H1 (cell line): ENCODE data around the gene ADCY6. TPM values are rescaled to one million over a fixed set of nuclear protein-coding genes. Genes with fewer than 3 reads are reported as not detected.

Experiments used
- CTCF ChIA-PET: fragments of 300-600 bp; sonication (Branson Sonifier 250); formaldehyde crosslinking; loops from one replicate; lab custom pipeline; 2021; ENCODE audit not compliant: partially characterized antibody; lab: Charles Lee
- POLR2A ChIA-PET: fragments of 300-600 bp; sonication (Branson Sonifier 250); formaldehyde crosslinking; loops from one replicate; lab custom pipeline; 2021; ENCODE audit warnings: inconsistent platforms; ENCODE audit not compliant: partially characterized antibody; lab: Charles Lee
- DNase-seq, 2 experiments: peaks; one replicate each; pipeline versions ENCODE4 v3.0.0 to v3.0.0-alpha.2; 2010 to 2022; ENCODE audit warnings: low spot score in 2 of 2, low read depth in 1 of 2, mixed read lengths in 1 of 2
- FAIRE-seq: peaks from 2 replicates; lab custom pipeline; 2011; peaks lifted over from hg19 to GRCh38; lab: Jason Lieb, UNC
- H2AFZ ChIP-seq: 2 replicates; pipeline ENCODE4 v1.8.1; 2012; ENCODE audit warnings: low read length, inconsistent platforms
- H2AK5ac ChIP-seq: 2 replicates; pipeline ENCODE4 v1.6.1; 2013; ENCODE audit warnings: low read depth, low read length
- H2BK120ac ChIP-seq: replicated peaks from 2 replicates; pipeline ENCODE3; 2013; ENCODE audit warnings: low read depth, low read length, inconsistent platforms
- H2BK12ac ChIP-seq: 2 replicates; pipeline ENCODE4 v1.6.1; 2013; ENCODE audit warnings: low read depth, low read length
- H2BK15ac ChIP-seq: 2 replicates; pipeline ENCODE4 v1.6.1; 2013; ENCODE audit warnings: low read length
- H2BK20ac ChIP-seq: 2 replicates; pipeline ENCODE4 v1.6.1; 2013; ENCODE audit warnings: low read length
- H2BK5ac ChIP-seq: 2 replicates; pipeline ENCODE4 v1.6.1; 2013; ENCODE audit warnings: low read depth, low read length
- H3K14ac ChIP-seq: 2 replicates; pipeline ENCODE4 v1.6.1; 2013; ENCODE audit warnings: inconsistent platforms; ENCODE audit not compliant: insufficient read length
- H3K18ac ChIP-seq: 2 replicates; pipeline ENCODE4 v1.6.1; 2013; ENCODE audit warnings: low read length; ENCODE audit errors: extremely low read depth
- H3K23ac ChIP-seq: 2 replicates; pipeline ENCODE4 v1.6.1; 2013; ENCODE audit warnings: inconsistent platforms; ENCODE audit not compliant: insufficient read length
- H3K23me2 ChIP-seq: 2 replicates; pipeline ENCODE4 v1.6.1; 2013; ENCODE audit warnings: low read depth, low read length
- H3K27ac ChIP-seq: 2 replicates; pipeline ENCODE4 v1.6.1; 2011; ENCODE audit warnings: low read depth, low read length, inconsistent platforms
- H3K27me3 ChIP-seq, 4 experiments: replicated peaks in 1 of 4; 1 replicate in 1 of 4; 2 replicates in 3 of 4; pipeline versions ENCODE4 v1.6.1 to v1.8.1; 2011 to 2013; ENCODE audit warnings: low read length in 3 of 4, mild to moderate bottlenecking in 3 of 4, inconsistent platforms in 2 of 4, mixed read lengths in 2 of 4, moderate library complexity in 1 of 4; ENCODE audit not compliant: control insufficient read depth in 3 of 4, insufficient read depth in 3 of 4; ENCODE audit errors: extremely low read depth in 1 of 4
- H3K36me3 ChIP-seq, 4 experiments: 2 replicates each; pipeline versions ENCODE4 v1.6.1 to v1.8.1; 2011 to 2013; ENCODE audit warnings: mild to moderate bottlenecking in 4 of 4, low read length in 3 of 4, moderate library complexity in 2 of 4, control low read depth in 1 of 4, inconsistent platforms in 1 of 4; ENCODE audit not compliant: insufficient read depth in 4 of 4, control insufficient read depth in 2 of 4
- H3K4ac ChIP-seq: replicated peaks from 2 replicates; pipeline ENCODE3; 2013; ENCODE audit warnings: low read length, low read depth, mixed read lengths, inconsistent platforms; ENCODE audit not compliant: insufficient read length
- H3K4me1 ChIP-seq, 4 experiments: replicated peaks in 1 of 4; 1 replicate in 1 of 4; 2 replicates in 3 of 4; pipeline versions ENCODE4 v1.6.1 to v1.8.1; 2011 to 2013; ENCODE audit warnings: low read length in 3 of 4, inconsistent platforms in 2 of 4, mixed read lengths in 1 of 4; ENCODE audit not compliant: insufficient read depth in 4 of 4, control insufficient read depth in 3 of 4
- H3K4me2 ChIP-seq, 2 experiments: 2 replicates each; pipeline versions ENCODE4 v1.6.1 to v1.8.1; 2011 to 2013; ENCODE audit warnings: low read depth in 2 of 2, low read length in 2 of 2, control low read depth in 1 of 2, inconsistent platforms in 1 of 2, mild to moderate bottlenecking in 1 of 2; ENCODE audit not compliant: insufficient read depth in 1 of 2
- H3K4me3 ChIP-seq, 4 experiments: fragments of 200-600, 300-600 bp in 1 of 4; sonication (generic), shearing (Covaris generic), sonication (Bioruptor Twin) in 1 of 4; 2 replicates each; pipeline versions ENCODE4 v1.5.1 to v1.8.1; 2011 to 2016; ENCODE audit warnings: low read length in 4 of 4, low read depth in 3 of 4, control low read depth in 2 of 4, inconsistent platforms in 2 of 4, mild to moderate bottlenecking in 2 of 4, mixed read lengths in 1 of 4, moderate library complexity in 1 of 4; ENCODE audit not compliant: insufficient read depth in 2 of 4; ENCODE audit errors: extremely low read depth in 1 of 4
- H3K56ac ChIP-seq: replicated peaks from 2 replicates; pipeline ENCODE3; 2013; ENCODE audit warnings: low read depth, mild to moderate bottlenecking, mixed read lengths, low read length, inconsistent platforms; ENCODE audit not compliant: insufficient read length
- H3K79me1 ChIP-seq: 2 replicates; pipeline ENCODE4 v1.6.1; 2013; ENCODE audit warnings: low read depth, low read length, control low read depth
- H3K79me2 ChIP-seq, 2 experiments: 2 replicates each; pipeline versions ENCODE4 v1.6.1 to v1.8.1; 2012 to 2013; ENCODE audit warnings: low read length in 2 of 2, mild to moderate bottlenecking in 2 of 2, inconsistent platforms in 1 of 2; ENCODE audit not compliant: insufficient read depth in 2 of 2, control insufficient read depth in 1 of 2
- H3K9ac ChIP-seq, 4 experiments: replicated peaks in 1 of 4; 1 replicate in 1 of 4; 2 replicates in 3 of 4; pipeline versions ENCODE4 v1.6.1 to v1.8.1; 2011 to 2013; ENCODE audit warnings: low read depth in 3 of 4, low read length in 3 of 4, control low read depth in 2 of 4, mild to moderate bottlenecking in 2 of 4, moderate library complexity in 2 of 4, inconsistent platforms in 1 of 4; ENCODE audit errors: extremely low read depth in 1 of 4
- H3K9me3 ChIP-seq, 2 experiments: 2 replicates each; pipeline versions ENCODE4 v1.6.1 to v1.8.1; 2012 to 2013; ENCODE audit warnings: mild to moderate bottlenecking in 2 of 2, moderate library complexity in 2 of 2, control low read depth in 1 of 2, inconsistent platforms in 1 of 2, low read depth in 1 of 2, low read length in 1 of 2, mixed read lengths in 1 of 2; ENCODE audit not compliant: insufficient read depth in 2 of 2
- H4K20me1 ChIP-seq, 2 experiments: replicated peaks in 1 of 2; 2 replicates each; pipeline versions ENCODE3 to v1.8.1; 2011 to 2013; ENCODE audit warnings: inconsistent platforms in 2 of 2, low read length in 2 of 2, mild to moderate bottlenecking in 1 of 2; ENCODE audit not compliant: insufficient read depth in 2 of 2, control insufficient read depth in 1 of 2
- H4K5ac ChIP-seq: 2 replicates; pipeline ENCODE4 v1.6.1; 2013; ENCODE audit warnings: low read length, low read depth, mixed read lengths, inconsistent platforms; ENCODE audit not compliant: insufficient read length
- H4K8ac ChIP-seq: 2 replicates; pipeline ENCODE4 v1.8.0; 2013; ENCODE audit warnings: mild to moderate bottlenecking, moderate library complexity, low read length, inconsistent platforms; ENCODE audit not compliant: insufficient read depth; ENCODE audit errors: extremely low read depth
- H4K91ac ChIP-seq: replicated peaks from 2 replicates; pipeline ENCODE3; 2013; ENCODE audit warnings: low read length, mixed read lengths, inconsistent platforms; ENCODE audit not compliant: insufficient read length
- BRCA1 ChIP-seq: IDR thresholded peaks from 2 replicates; pipeline ENCODE4 v1.6.1; 2012; ENCODE audit warnings: low read depth, low read length, improper control_type of control experiment
- CREB1 ChIP-seq: IDR thresholded peaks from 2 replicates; pipeline ENCODE4 v1.6.1; 2012; ENCODE audit warnings: inconsistent platforms
- GABPA ChIP-seq: IDR thresholded peaks from 2 replicates; pipeline ENCODE4 v1.6.1; 2011; ENCODE audit warnings: mild to moderate bottlenecking, low read length, moderate library complexity, borderline replicate concordance; ENCODE audit not compliant: insufficient read depth
- JUN ChIP-seq: IDR thresholded peaks from 2 replicates; pipeline ENCODE4 v1.6.1; 2011; ENCODE audit warnings: low read depth, mild to moderate bottlenecking, improper control_type of control experiment, low read length
- KDM1A ChIP-seq: fragments of 200-600, 300-600 bp; sonication (generic); IDR thresholded peaks from 2 replicates; pipeline ENCODE4 v1.7.1; 2016; ENCODE audit warnings: mild to moderate bottlenecking, low read length, borderline replicate concordance
- RAD21 ChIP-seq, 2 experiments: IDR thresholded peaks in 1 of 2; conservative IDR thresholded peaks in 1 of 2; 2 replicates each; pipeline ENCODE4 v1.6.1; 2011; ENCODE audit warnings: low read depth in 2 of 2, low read length in 2 of 2, improper control_type of control experiment in 1 of 2, inconsistent platforms in 1 of 2, mild to moderate bottlenecking in 1 of 2, moderate library complexity in 1 of 2
- SAP30 ChIP-seq: fragments of 300-600 bp; sonication (generic); IDR thresholded peaks from 2 replicates; pipeline ENCODE4 v1.7.1; 2012; ENCODE audit warnings: low read length, moderate library complexity, mild to moderate bottlenecking, inconsistent platforms; ENCODE audit not compliant: insufficient read depth, insufficient replicate concordance
- SIX5 ChIP-seq: IDR thresholded peaks from 2 replicates; pipeline ENCODE4 v1.6.1; 2011; ENCODE audit warnings: mild to moderate bottlenecking, low read depth, low read length
- TAF1 ChIP-seq: IDR thresholded peaks from 2 replicates; pipeline ENCODE4 v1.6.1; 2011; ENCODE audit warnings: mild to moderate bottlenecking, low read depth, low read length
- WGBS, 2 experiments: shearing (Covaris generic) in 1 of 2; methylation state at CpG; one replicate each; pipeline versions ENCODE4 v1.1.6 to v1.1.7; 2013 to 2015; ENCODE audit warnings: low lambda C conversion rate in 2 of 2, mixed read lengths in 2 of 2, inconsistent platforms in 1 of 2, low coverage in 1 of 2, missing lambda C conversion rate in 1 of 2; ENCODE audit not compliant: insufficient replicate concordance in 2 of 2, insufficient coverage in 1 of 2, insufficient read length in 1 of 2; ENCODE audit errors: extremely low coverage in 1 of 2, missing lambda C conversion rate in 1 of 2; 5-methylcytosine and 5-hydroxymethylcytosine counted together
- polyA plus RNA-seq, 7 experiments: library from polyadenylated mRNA; depleted of rRNA in 3 of 7; stranded (reverse) in 5 of 7; unstranded in 2 of 7; fragments of >200 nt in 5 of 7; fragments of 200-250 nt in 2 of 7; gene quantifications; 1 replicate in 5 of 7; 2 replicates in 1 of 7; 4 replicates in 1 of 7; pipeline versions ENCODE4 v1.2.1 to v1.2.3, GENCODE V29; 2011 to 2013; ENCODE audit warnings: missing spikeins in 2 of 7, mixed read lengths in 2 of 7
- total RNA-seq: library from RNA; stranded (reverse); fragmentation: NEBNext Ultra II Directional; extraction: Animal tissue kit (Norgen Biotek cat#: 25700); gene quantifications from 2 replicates; pipeline ENCODE4 v1.2.1, GENCODE V29; 2021
- TF ChIP-seq, protein P1 (sequence below): IDR thresholded peaks from 2 replicates; pipeline ENCODE4 v1.6.1; 2011; ENCODE audit warnings: low read depth, mild to moderate bottlenecking, low read length; ENCODE audit not compliant: insufficient read depth
- TF ChIP-seq, protein P2 (sequence below): IDR thresholded peaks from 2 replicates; pipeline ENCODE4 v1.6.1; 2012; ENCODE audit warnings: inconsistent platforms

Gene ADCY6
- total and polyA plus RNA-seq, 2 of the 8 experiments (the other 6 are each of a cell fraction or from before 2014, with no cell fraction given) = 11.7 to 17.5 TPM

DNA sequence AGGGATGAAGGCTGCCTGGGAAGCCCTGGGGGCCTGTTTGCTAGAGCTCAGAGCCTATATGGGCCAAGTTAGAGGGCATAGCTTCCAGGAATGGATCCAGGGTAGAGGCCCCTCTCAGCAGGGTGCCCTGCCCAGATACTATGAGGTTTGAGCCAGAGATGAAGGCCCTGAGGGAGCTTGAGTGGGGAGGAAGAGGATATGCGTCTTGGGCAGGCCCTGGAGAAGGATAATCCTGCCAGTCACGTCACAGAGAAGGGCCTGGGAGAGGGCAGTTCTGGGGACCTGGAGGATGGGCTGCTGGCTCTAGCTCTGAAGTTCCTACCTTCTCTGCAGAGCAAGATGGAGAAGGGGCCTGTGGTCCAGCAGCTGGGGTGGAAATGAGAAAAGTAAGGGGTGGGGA is 23.5 kb upstream of the ADCY6 start:
- Histone ChIP-seq H2AFZ (no peak overlapping the region), H3K18ac (peak overlapping the region; percentile 60; the same call in 1 of the 2 replicates), H3K79me2 (no peaks in the 10 kb centered on the region), H2AK5ac (0 out of 2 replicates have a peak overlapping the region, but pooled peaks have one; percentile 34), H3K9me3 (no peaks in the 10 kb centered on the region), H2BK12ac (0 out of 2 replicates have a peak overlapping the region, but pooled peaks have one; percentile 23), H2BK15ac (no peak overlapping the region), H2BK120ac (no peak overlapping the region), H3K23me2 (peaks cover 21% of the 10 kb centered on the region; the same call in 1 of the 2 replicates), H2BK5ac (no peak overlapping the region), H3K79me1 (no peaks in the 10 kb centered on the region), H3K4me1 (peaks cover 0 to 15% (median 10%) of the 10 kb centered on the region in 4 experiments; a peak in 6 of 7 replicates), H3K27me3 (peaks cover 10 to 37% (median 28%) of the 10 kb centered on the region in 4 experiments), H3K36me3 (no peaks in the 10 kb centered on the region), H3K4me3 (no peak overlapping the region), H4K5ac (no peak overlapping the region), H3K4ac (no peak overlapping the region), H3K4me2 (peak overlapping the region in 1 of 2 experiments; percentile 96; a peak in 2 of 4 replicates), H3K9ac (no peak overlapping the region; a peak in 1 of 7 replicates), H3K56ac (no peak overlapping the region), H3K23ac (no peak overlapping the region), H4K91ac (no peak overlapping the region), H4K8ac (no peak overlapping the region), H3K14ac (no peak overlapping the region), H4K20me1 (peaks cover 0 to 3% of the 10 kb centered on the region in 2 experiments), H2BK20ac (no peak overlapping the region), H3K27ac (no peak overlapping the region)
- 55% methylated on average over 2 of the region's 2 CpGs; no CpG with 5 or more reads in 1 of the 2 experiments for WGBS, 2 experiments
- TF ChIP-seq TAF1 (no peak), BRCA1 (no peak), KDM1A (no peak), GABPA (no peak), RAD21 (IDR thresholded peaks at IDR 0.05 in 1 of 2, conservative IDR thresholded peaks at IDR 0.05 in 1 of 2; ENCODE audit: low read depth in 2 of 2, low read length in 2 of 2) (no peak), SAP30 (no peak), JUN (no peak), SIX5 (no peak), CREB1 (no peak)
- TF ChIP-seq, protein P1, sequence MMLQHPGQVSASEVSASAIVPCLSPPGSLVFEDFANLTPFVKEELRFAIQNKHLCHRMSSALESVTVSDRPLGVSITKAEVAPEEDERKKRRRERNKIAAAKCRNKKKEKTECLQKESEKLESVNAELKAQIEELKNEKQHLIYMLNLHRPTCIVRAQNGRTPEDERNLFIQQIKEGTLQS = no peak
- TF ChIP-seq, protein P2, sequence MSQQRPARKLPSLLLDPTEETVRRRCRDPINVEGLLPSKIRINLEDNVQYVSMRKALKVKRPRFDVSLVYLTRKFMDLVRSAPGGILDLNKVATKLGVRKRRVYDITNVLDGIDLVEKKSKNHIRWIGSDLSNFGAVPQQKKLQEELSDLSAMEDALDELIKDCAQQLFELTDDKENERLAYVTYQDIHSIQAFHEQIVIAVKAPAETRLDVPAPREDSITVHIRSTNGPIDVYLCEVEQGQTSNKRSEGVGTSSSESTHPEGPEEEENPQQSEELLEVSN = no peak
- no peak for DNase-seq
- no peak for FAIRE-seq
- POLR2A ChIA-PET = interaction anchor here (0.6 to 5.5 kb wide), 8 partner anchors 10 to 157 kb away, joined by 3 to 23 read pairs (median 4); partner anchors contain the start of genes ADCY6, CCNT1 and DDX23
- CTCF ChIA-PET = interaction anchor here (0.6 to 12.1 kb wide), 12 partner anchors 10 to 476 kb away, joined by 3 to 121 read pairs (median 4); partner anchors contain the start of genes DDX23 and WNT1
